HepG2 (cell line): ENCODE data around the gene FRRS1. TPM values are rescaled to one million over a fixed set of nuclear protein-coding genes. Genes with fewer than 3 reads are reported as not detected.

ENCODE experiments used
- ATAC-seq: fragments of 200-7000 bp; cut with Tn5 transposase; 3 replicates; pipeline ENCODE4 v1.9.1; 2020; ENCODE audit warnings: mild to moderate bottlenecking, moderate library complexity
- BruUV-seq: library from RNA; stranded (reverse); fragments of 400-500 nt; replicated peaks from 2 replicates; lab custom pipeline; 2021; lab: Mats Ljungman, UMichigan
- CTCF ChIA-PET: fragments of 300-600 bp; formaldehyde crosslinking; extraction: SDS; loops from one replicate; lab custom pipeline; 2021; ENCODE audit warnings: low total read pairs, inconsistent platforms, low intra/inter-chr PET ratio; lab: Yijun Ruan, JAX
- POLR2A ChIA-PET: fragments of 350-600 bp; sonication (Branson Sonifier 250); formaldehyde crosslinking; loops from one replicate; lab custom pipeline; 2020; ENCODE audit warnings: antibody characterized with exemption, inconsistent platforms; lab: Yijun Ruan, JAX
- DNase-seq: peaks from one replicate; pipeline ENCODE4 v3.0.0-alpha.2; 2015; ENCODE audit warnings: low spot score
- FAIRE-seq: peaks from 3 replicates; lab custom pipeline; 2011; peaks lifted over from hg19 to GRCh38; lab: Jason Lieb, UNC
- H2AFZ ChIP-seq: one replicate; pipeline ENCODE4 v1.6.1; 2011; ENCODE audit warnings: low read length, inconsistent platforms
- H3K27ac ChIP-seq: fragments of 300-600 bp; 3 replicates; pipeline ENCODE4 v1.8.0; 2011; ENCODE audit warnings: mixed run types, mild to moderate bottlenecking, mixed read lengths, low read length, inconsistent platforms; ENCODE audit not compliant: insufficient read depth; ENCODE audit errors: extremely low read length
- H3K27me3 ChIP-seq, 2 experiments: fragments of 200-600 bp in 1 of 2; 2 replicates in 1 of 2; 3 replicates in 1 of 2; pipeline versions ENCODE4 v1.6.0 to v1.8.0; 2011; ENCODE audit warnings: low read length in 2 of 2, mild to moderate bottlenecking in 2 of 2, moderate library complexity in 2 of 2, inconsistent platforms in 1 of 2; ENCODE audit not compliant: insufficient read depth in 2 of 2, control insufficient read depth in 1 of 2
- H3K36me3 ChIP-seq, 2 experiments: fragments of 200-600 bp in 1 of 2; replicated peaks in 1 of 2; 2 replicates in 1 of 2; 3 replicates in 1 of 2; pipeline versions ENCODE4 v1.5.1 to v1.8.0; 2011; ENCODE audit warnings: low read length in 2 of 2, inconsistent platforms in 1 of 2; ENCODE audit not compliant: insufficient read depth in 2 of 2, control insufficient read depth in 1 of 2
- H3K4me1 ChIP-seq: 2 replicates; pipeline ENCODE4 v1.5.1; 2012; ENCODE audit warnings: low read length, inconsistent platforms; ENCODE audit not compliant: insufficient read depth
- H3K4me2 ChIP-seq: 2 replicates; pipeline ENCODE4 v1.6.0; 2011; ENCODE audit warnings: low read depth, low read length, inconsistent platforms
- H3K4me3 ChIP-seq, 3 experiments: fragments of 200-600 bp in 1 of 3; sonication (generic), shearing (Covaris generic) in 1 of 3; replicated peaks in 1 of 3; 2 replicates each; pipeline ENCODE4 v1.5.1; 2011 to 2016; ENCODE audit warnings: low read length in 3 of 3, inconsistent platforms in 2 of 3, low read depth in 2 of 3, mild to moderate bottlenecking in 2 of 3, control low read depth in 1 of 3, mixed read lengths in 1 of 3; ENCODE audit not compliant: insufficient read depth in 1 of 3
- H3K79me2 ChIP-seq: one replicate; pipeline ENCODE4 v1.6.1; 2011; ENCODE audit warnings: low read length, inconsistent platforms; ENCODE audit not compliant: insufficient read depth
- H3K9ac ChIP-seq: 2 replicates; pipeline ENCODE4 v1.6.0; 2011; ENCODE audit warnings: mild to moderate bottlenecking, low read depth, low read length, inconsistent platforms; ENCODE audit not compliant: insufficient read depth
- H3K9me3 ChIP-seq: 2 replicates; pipeline ENCODE4 v1.5.1; 2012; ENCODE audit warnings: mild to moderate bottlenecking, low read length
- H4K20me1 ChIP-seq: 2 replicates; pipeline ENCODE4 v1.6.0; 2011; ENCODE audit warnings: inconsistent platforms, mild to moderate bottlenecking, low read length, moderate library complexity; ENCODE audit not compliant: insufficient read depth
- BHLHE40 ChIP-seq: IDR thresholded peaks from 2 replicates; pipeline ENCODE4 v1.6.1; 2011; ENCODE audit warnings: low read length, improper control_type of control experiment
- CCDC6 ChIP-seq: sonication (generic); formaldehyde crosslinking; IDR thresholded peaks from 2 replicates; pipeline ENCODE4 v1.8.1; 2022; ENCODE audit warnings: mild to moderate bottlenecking, missing genetic modification reagents, moderate library complexity
- CTCF ChIP-seq: sonication (generic); formaldehyde crosslinking; IDR thresholded peaks from 2 replicates; pipeline ENCODE4 v1.5.0; 2020; ENCODE audit warnings: mild to moderate bottlenecking, missing genetic modification reagents, moderate library complexity
- FOXP4 ChIP-seq: sonication (generic); formaldehyde crosslinking; IDR thresholded peaks from 2 replicates; pipeline ENCODE4 v1.4.0; 2020; ENCODE audit warnings: missing genetic modification reagents
- GMEB1 ChIP-seq: sonication (generic); formaldehyde crosslinking; IDR thresholded peaks from 2 replicates; pipeline ENCODE4 v1.5.1; 2020; ENCODE audit warnings: missing genetic modification reagents, mild to moderate bottlenecking, borderline replicate concordance
- MIER3 ChIP-seq: IDR thresholded peaks from 2 replicates; pipeline ENCODE4 v1.6.1; 2016; ENCODE audit warnings: missing compliant biosample characterization, borderline replicate concordance
- MTA1 ChIP-seq: sonication (generic); formaldehyde crosslinking; IDR thresholded peaks from 2 replicates; pipeline ENCODE4 v1.4.0; 2020; ENCODE audit warnings: missing genetic modification reagents, mild to moderate bottlenecking, borderline replicate concordance
- NR2F2 ChIP-seq: IDR thresholded peaks from 2 replicates; pipeline ENCODE4 v1.6.1; 2012; ENCODE audit warnings: low read depth, inconsistent platforms, borderline replicate concordance
- SIX4 ChIP-seq: sonication (generic); formaldehyde crosslinking; IDR thresholded peaks from 2 replicates; pipeline ENCODE4 v1.4.0; 2020; ENCODE audit warnings: missing genetic modification reagents
- SMC3 ChIP-seq: IDR thresholded peaks from 2 replicates; pipeline ENCODE4 v1.6.1; 2011; ENCODE audit warnings: low read length, improper control_type of control experiment
- ZNF281 ChIP-seq: sonication (generic); formaldehyde crosslinking; IDR thresholded peaks from 2 replicates; pipeline ENCODE4 v1.4.0; 2020; ENCODE audit warnings: missing genetic modification reagents, borderline replicate concordance
- ZNF674 ChIP-seq: sonication (generic); formaldehyde crosslinking; IDR thresholded peaks from 2 replicates; pipeline ENCODE4 v1.5.0; 2020; ENCODE audit warnings: low read depth, mild to moderate bottlenecking, missing genetic modification reagents
- ZNF747 ChIP-seq: sonication (generic); formaldehyde crosslinking; IDR thresholded peaks from 2 replicates; pipeline ENCODE4 v1.8.1; 2023; ENCODE audit warnings: missing genetic modification reagents, mild to moderate bottlenecking, borderline replicate concordance
- ZNF749 ChIP-seq: sonication (generic); formaldehyde crosslinking; IDR thresholded peaks from 2 replicates; pipeline ENCODE4 v1.8.0; 2022; ENCODE audit warnings: mild to moderate bottlenecking, missing genetic modification reagents, moderate library complexity, borderline replicate concordance
- ZNF839 ChIP-seq: sonication (generic); formaldehyde crosslinking; IDR thresholded peaks from 2 replicates; pipeline ENCODE4 v1.4.0; 2020; ENCODE audit warnings: missing genetic modification reagents, mild to moderate bottlenecking, borderline replicate concordance
- ZNF879 ChIP-seq: sonication (generic); formaldehyde crosslinking; IDR thresholded peaks from 2 replicates; pipeline ENCODE4 v1.8.1; 2023; ENCODE audit warnings: missing genetic modification reagents
- WGBS: methylation state at CpG from one replicate; pipeline ENCODE4 v1.1.6; 2017; ENCODE audit warnings: low lambda C conversion rate; 5-methylcytosine and 5-hydroxymethylcytosine counted together
- in situ Hi-C: cut with HindIII; loops from 2 replicates; pipeline ENCODE4 v1.10.0; 2017; ENCODE audit warnings: low pct_unique_long_range_greater_than_20kb; ENCODE audit not compliant: extremely low pct_ligation_motif_present
- intact Hi-C: fragments of 100-400 bp; cut with micrococcal nuclease; formaldehyde crosslinking; loops from one replicate; pipeline ENCODE4 v1.10.0; 2022; ENCODE audit not compliant: unreplicated experiment
- polyA plus RNA-seq, 8 experiments: library from polyadenylated mRNA; depleted of rRNA in 3 of 8; stranded (reverse) in 7 of 8; unstranded in 1 of 8; fragments of >200 nt; fragmentation: Illumina TruSeq in 4 of 8; extraction: Trizol in 4 of 8; gene quantifications; 2 replicates each; pipeline versions ENCODE4 v1.2.1 to v1.2.3, GENCODE V29; 2011 to 2016; ENCODE audit warnings: low read depth in 4 of 8, missing spikeins in 1 of 8, mixed read lengths in 1 of 8; ENCODE audit not compliant: insufficient read depth in 1 of 8
- total RNA-seq, 5 experiments: library from RNA; depleted of rRNA; stranded (reverse); fragments of >200 nt; fragmentation: Illumina TruSeq; extraction: Trizol; gene quantifications; 2 replicates each; pipeline ENCODE4 v1.2.3, GENCODE V29; 2016; ENCODE audit warnings: low read depth in 1 of 5

The FRRS1 gene
- total and polyA plus RNA-seq, 2 of the 13 experiments (the other 11 are each of a cell fraction or from before 2014, with no cell fraction given): 22.6 to 23.4 TPM

- 45% methylated on average over 4 of the region's 4 CpGs for WGBS
- Histone ChIP-seq H3K4me3 (no peak overlapping the region), H2AFZ (no peak overlapping the region), H3K27me3 (no peaks in the 10 kb centered on the region), H3K9ac (no peak overlapping the region), H3K9me3 (no peaks in the 10 kb centered on the region), H3K27ac (no peak overlapping the region), H3K4me1 (no peaks in the 10 kb centered on the region), H4K20me1 (no peaks in the 10 kb centered on the region), H3K4me2 (no peak overlapping the region), H3K36me3 (peaks cover 2 to 32% of the 10 kb centered on the region in 2 experiments), H3K79me2 (no peaks in the 10 kb centered on the region)
- ATAC-seq (peak; percentile 74), FAIRE-seq (peak; percentile 69), DNase-seq (peak; percentile 55)
- intact Hi-C loops: loop anchor here (1.0 to 2.0 kb wide), 4 partner anchors 226 to 717 kb away; no protein-coding TSS in a partner anchor
- in situ Hi-C loops: loop anchor here (10.0 to 25.0 kb wide), 3 partner anchors 383 to 720 kb away; no protein-coding TSS in a partner anchor
- ChIA-PET POLR2A (no interaction called here), CTCF (interaction anchor here (1.5 to 1.8 kb wide), 3 partner anchors 226 to 913 kb away, joined by 5 to 13 read pairs (median 7); no protein-coding TSS in a partner anchor)
- no TSS peak for BruUV-seq
- no peak for TF ChIP-seq MTA1
- TF ChIP-seq SMC3: peak; percentile 67
- TF ChIP-seq FOXP4: no peak
- TF ChIP-seq ZNF749: no peak
- peak; percentile 83 for TF ChIP-seq CTCF (CRISPR knock-in tag)
- TF ChIP-seq GMEB1 (CRISPR knock-in tag): no peak
- no peak for TF ChIP-seq ZNF281
- no peak for TF ChIP-seq SIX4 (CRISPR knock-in tag)
- no peak for TF ChIP-seq MIER3
- no peak for TF ChIP-seq ZNF839 (CRISPR knock-in tag)
- TF ChIP-seq CCDC6 (CRISPR knock-in tag): no peak
- TF ChIP-seq BHLHE40: no peak
- TF ChIP-seq NR2F2: no peak
- no peak for TF ChIP-seq ZNF674 (CRISPR knock-in tag)
- no peak for TF ChIP-seq ZNF879 (CRISPR knock-in tag)
- no peak for TF ChIP-seq ZNF747
Measured at GRCh38 chr1:99707535-99708142, 58.8 kb downstream of the FRRS1 start.
